Measurements from ENCODE around the gene SS18.

SS18 gene

GRCh38 chr18:26071725-26072124 is 18.7 kb downstream of the SS18 start:
- no peak for DNase-seq

- no peak for DNase-seq
Observed at GRCh38 chr18:26071020-26071419, 19.4 kb downstream of the SS18 start.

GRCh38 chr18:26059357-26059756 is 31.1 kb downstream of the SS18 start:
- DNase-seq = no peak

- DNase-seq = no peak
Observed at GRCh38 chr18:26057344-26057773, 33.1 kb downstream of the SS18 start.

GRCh38 chr18:26056291-26056690 is 34.1 kb downstream of the SS18 start:
- DNase-seq = no peak

GRCh38 chr18:26052505-26052904 is 37.9 kb downstream of the SS18 start:
- no peak for DNase-seq

GRCh38 chr18:26051843-26052242 is 38.6 kb downstream of the SS18 start:
- DNase-seq = no peak

GRCh38 chr18:26046419-26047077 is 43.9 kb downstream of the SS18 start:
- no peak for DNase-seq

- DNase-seq = no peak
Observed at GRCh38 chr18:26044807-26045206, 45.6 kb downstream of the SS18 start.

GRCh38 chr18:26040051-26040656 is 50.3 kb downstream of the SS18 start:
- no peak for DNase-seq

- no peak for DNase-seq
Observed at GRCh38 chr18:26039203-26039602, 51.2 kb downstream of the SS18 start.

- DNase-seq = no peak
Observed at GRCh38 chr18:26036635-26037034, 53.8 kb downstream of the SS18 start.

GRCh38 chr18:26034850-26035497 is 55.4 kb downstream of the SS18 start:
- DNase-seq = no peak

GRCh38 chr18:26022585-26022984 is 67.8 kb downstream of the SS18 start:
- no peak for DNase-seq

GRCh38 chr18:26021061-26021754 is 69.2 kb downstream of the SS18 start:
- DNase-seq = no peak

GRCh38 chr18:26017929-26018328 is 72.5 kb downstream of the SS18 start:
- no peak for DNase-seq

- no peak for DNase-seq
Observed at GRCh38 chr18:26014462-26014861, 76.0 kb downstream of the SS18 start.

- no peak for DNase-seq
Observed at GRCh38 chr18:26008619-26009018, 81.8 kb downstream of the SS18 start.

GRCh38 chr18:26008096-26008495 is 82.3 kb downstream of the SS18 start:
- DNase-seq = no peak

GRCh38 chr18:26005950-26006349 is 84.5 kb downstream of the SS18 start:
- DNase-seq = no peak

GRCh38 chr18:26004832-26005231 is 85.6 kb downstream of the SS18 start:
- no peak for DNase-seq

- no peak for DNase-seq
Observed at GRCh38 chr18:26003817-26004216, 86.6 kb downstream of the SS18 start.

- no peak for DNase-seq
Observed at GRCh38 chr18:26003356-26003755, 87.1 kb downstream of the SS18 start.
